ENCODE measurements around the gene WNT11. TPM values are rescaled to one million over a fixed set of nuclear protein-coding genes. Genes with fewer than 3 reads are reported as not detected.

The WNT11 gene
- total RNA-seq, 4 donors from 2014 or later: 6.6 to 7.5 (median 6.9) TPM

DNA sequence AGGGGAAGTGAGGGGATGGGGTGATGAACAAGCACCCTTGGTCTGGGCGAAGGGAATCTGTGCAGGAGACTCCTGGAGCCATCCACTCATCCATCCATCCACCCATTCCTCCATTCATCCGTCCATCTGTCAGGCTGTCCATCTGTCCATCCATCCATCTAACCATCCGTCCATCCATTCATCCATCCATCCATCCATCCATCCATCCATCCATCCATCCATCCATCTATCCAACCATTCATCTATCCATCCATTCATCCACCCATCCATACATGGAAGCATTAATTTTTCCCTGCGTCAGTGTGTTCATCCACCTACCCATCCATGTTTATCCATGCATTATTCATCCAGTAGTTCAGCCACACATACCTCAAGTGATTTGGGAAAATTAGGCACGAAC is 32.0 kb downstream of the WNT11 start:
- Histone ChIP-seq H3K4me3 (no peak overlapping the region), H3K27me3 (no peaks in the 10 kb centered on the region), H3K9me3 (no peaks in the 10 kb centered on the region), H3K36me3 (no peaks in the 10 kb centered on the region), H3K27ac (no peak overlapping the region), H3K4me1 (no peaks in the 10 kb centered on the region)
- DNase-seq: no peak
- TF ChIP-seq POLR2A (IDR thresholded peaks at IDR 0.05): no peak
- TF ChIP-seq, protein P1, sequence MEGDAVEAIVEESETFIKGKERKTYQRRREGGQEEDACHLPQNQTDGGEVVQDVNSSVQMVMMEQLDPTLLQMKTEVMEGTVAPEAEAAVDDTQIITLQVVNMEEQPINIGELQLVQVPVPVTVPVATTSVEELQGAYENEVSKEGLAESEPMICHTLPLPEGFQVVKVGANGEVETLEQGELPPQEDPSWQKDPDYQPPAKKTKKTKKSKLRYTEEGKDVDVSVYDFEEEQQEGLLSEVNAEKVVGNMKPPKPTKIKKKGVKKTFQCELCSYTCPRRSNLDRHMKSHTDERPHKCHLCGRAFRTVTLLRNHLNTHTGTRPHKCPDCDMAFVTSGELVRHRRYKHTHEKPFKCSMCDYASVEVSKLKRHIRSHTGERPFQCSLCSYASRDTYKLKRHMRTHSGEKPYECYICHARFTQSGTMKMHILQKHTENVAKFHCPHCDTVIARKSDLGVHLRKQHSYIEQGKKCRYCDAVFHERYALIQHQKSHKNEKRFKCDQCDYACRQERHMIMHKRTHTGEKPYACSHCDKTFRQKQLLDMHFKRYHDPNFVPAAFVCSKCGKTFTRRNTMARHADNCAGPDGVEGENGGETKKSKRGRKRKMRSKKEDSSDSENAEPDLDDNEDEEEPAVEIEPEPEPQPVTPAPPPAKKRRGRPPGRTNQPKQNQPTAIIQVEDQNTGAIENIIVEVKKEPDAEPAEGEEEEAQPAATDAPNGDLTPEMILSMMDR (IDR thresholded peaks at IDR 0.05): no peak

DNA sequence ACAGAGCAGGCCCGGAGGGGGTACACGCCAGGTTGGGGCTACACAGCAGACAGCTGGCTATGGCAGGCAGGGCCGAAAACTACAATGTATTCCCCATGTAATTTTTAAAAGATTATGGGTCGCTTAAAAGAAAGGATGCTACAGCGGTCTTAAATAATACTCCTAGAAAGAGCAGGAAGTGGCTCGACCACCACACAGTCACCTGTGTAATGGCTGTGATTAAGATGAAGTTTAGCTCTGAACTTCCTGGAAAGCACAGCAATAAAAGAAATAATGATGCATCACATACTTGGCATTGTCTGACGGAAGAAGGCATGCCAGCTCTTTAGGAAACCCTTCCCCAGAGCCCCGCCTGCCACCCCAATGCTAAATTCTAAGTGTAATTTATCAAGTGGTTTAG is 32.6 kb downstream of the WNT11 start:
- Histone ChIP-seq H3K4me1 (no peaks in the 10 kb centered on the region), H3K36me3 (no peaks in the 10 kb centered on the region), H3K4me3 (no peak overlapping the region), H3K27me3 (no peaks in the 10 kb centered on the region), H3K27ac (no peak overlapping the region), H3K9me3 (no peaks in the 10 kb centered on the region)
- no peak for DNase-seq
- TF ChIP-seq, protein P1 (IDR thresholded peaks at IDR 0.05): no peak
- TF ChIP-seq POLR2A (IDR thresholded peaks at IDR 0.05): no peak

DNA sequence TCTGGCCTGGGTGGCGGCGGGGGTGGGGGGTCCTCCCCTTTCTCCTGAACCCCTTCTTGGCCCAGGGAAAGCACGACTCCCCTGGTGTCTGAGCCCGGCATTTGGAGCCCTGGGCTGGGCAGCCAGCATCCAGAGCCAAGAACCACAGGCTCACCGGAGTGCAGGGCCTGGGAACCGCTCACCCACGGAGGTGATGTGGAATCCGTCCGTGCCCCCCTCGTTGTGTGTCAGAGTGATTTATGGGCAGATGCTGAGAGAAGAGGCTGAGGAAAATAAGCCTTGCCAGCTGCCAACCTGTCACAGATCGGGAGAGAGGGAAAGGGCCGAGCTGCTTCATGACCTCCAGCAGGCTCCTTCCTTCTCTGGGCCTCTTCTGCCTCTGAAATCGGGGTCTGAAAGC is 33.7 kb downstream of the WNT11 start:
- DNase-seq: no peak
- Histone ChIP-seq H3K9me3 (no peaks in the 10 kb centered on the region), H3K27ac (no peak overlapping the region), H3K4me3 (no peak overlapping the region), H3K4me1 (no peaks in the 10 kb centered on the region), H3K27me3 (no peaks in the 10 kb centered on the region), H3K36me3 (no peaks in the 10 kb centered on the region)
- TF ChIP-seq, protein P1 (IDR thresholded peaks at IDR 0.05): no peak
- TF ChIP-seq POLR2A (IDR thresholded peaks at IDR 0.05): no peak

DNA sequence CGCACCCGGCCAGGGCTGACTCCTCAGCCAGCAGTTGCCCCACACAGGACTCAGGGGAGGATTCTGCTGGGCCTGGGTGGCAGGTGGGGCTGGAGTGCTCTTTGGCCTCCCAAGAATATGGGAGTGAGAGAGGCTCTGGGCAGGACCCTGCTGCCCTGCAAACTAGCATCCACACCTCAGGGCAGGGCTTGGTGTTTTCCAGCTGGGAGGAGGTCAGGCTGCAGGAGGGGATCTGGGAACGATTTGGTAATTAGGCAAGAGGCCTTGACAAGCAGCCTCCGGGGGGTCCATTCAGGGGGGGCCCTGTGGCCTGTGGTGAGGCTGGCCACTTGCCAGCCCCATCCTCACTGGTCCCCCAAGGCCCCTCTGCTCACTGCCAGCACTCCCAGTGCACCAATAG is 35.8 kb downstream of the WNT11 start:
- Histone ChIP-seq H3K4me1 (no peaks in the 10 kb centered on the region), H3K4me3 (no peak overlapping the region), H3K27ac (no peak overlapping the region), H3K36me3 (no peaks in the 10 kb centered on the region), H3K9me3 (no peaks in the 10 kb centered on the region), H3K27me3 (no peaks in the 10 kb centered on the region)
- no peak for TF ChIP-seq POLR2A (IDR thresholded peaks at IDR 0.05)
- TF ChIP-seq, protein P1 (IDR thresholded peaks at IDR 0.05): no peak
- DNase-seq: no peak

DNA sequence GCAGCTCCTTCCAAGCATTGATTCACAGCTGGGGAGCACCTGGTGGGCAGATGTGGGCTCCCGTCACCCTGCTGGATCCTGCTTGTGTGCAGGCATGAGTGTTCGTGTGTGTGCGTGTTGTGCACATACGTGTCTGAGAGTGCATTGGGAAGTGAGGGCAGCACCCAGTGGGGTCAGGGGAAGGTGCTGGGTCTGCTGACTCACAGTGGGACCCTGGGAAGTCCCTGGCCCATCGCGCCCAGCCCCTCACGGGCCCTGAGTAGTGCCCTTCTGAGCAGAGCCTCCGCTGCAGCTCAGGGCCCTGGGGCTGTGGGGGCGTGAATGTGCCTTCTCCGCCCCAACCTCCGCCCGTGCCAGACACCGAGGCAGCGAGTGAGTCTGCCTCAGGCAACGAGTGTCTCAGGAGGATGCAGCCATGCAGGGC is 36.8 kb downstream of the WNT11 start:
- Histone ChIP-seq H3K9me3 (no peaks in the 10 kb centered on the region), H3K4me3 (no peak overlapping the region), H3K27ac (no peak overlapping the region), H3K36me3 (no peaks in the 10 kb centered on the region), H3K4me1 (no peaks in the 10 kb centered on the region), H3K27me3 (no peaks in the 10 kb centered on the region)
- no peak for DNase-seq
- TF ChIP-seq POLR2A (IDR thresholded peaks at IDR 0.05): no peak
- TF ChIP-seq, protein P1 (IDR thresholded peaks at IDR 0.05): no peak

DNA sequence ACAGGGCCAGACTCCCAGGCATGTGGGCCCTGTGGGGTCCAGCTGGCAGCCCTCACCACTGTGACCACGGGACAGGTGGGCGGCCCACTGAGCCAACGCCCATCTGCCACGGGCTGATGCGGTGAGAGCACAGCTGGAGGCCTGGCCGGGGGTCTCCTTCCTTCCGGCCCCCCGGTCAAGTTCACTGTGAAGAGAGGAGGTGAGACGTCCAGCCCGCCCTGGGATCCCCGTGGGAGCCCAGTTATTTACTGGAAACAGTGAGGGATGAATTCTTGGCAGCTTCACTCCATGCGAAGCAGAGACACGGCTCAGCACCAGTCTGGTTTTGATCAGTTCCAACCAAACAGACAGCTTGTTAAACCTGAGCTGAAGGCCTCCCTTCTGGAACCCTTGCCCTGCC is 38.7 kb downstream of the WNT11 start:
- Histone ChIP-seq H3K36me3 (no peaks in the 10 kb centered on the region), H3K27me3 (no peaks in the 10 kb centered on the region), H3K27ac (no peak overlapping the region), H3K9me3 (no peaks in the 10 kb centered on the region), H3K4me3 (no peak overlapping the region), H3K4me1 (no peaks in the 10 kb centered on the region)
- DNase-seq: no peak
- no peak for TF ChIP-seq POLR2A (IDR thresholded peaks at IDR 0.05)
- TF ChIP-seq, protein P1 (IDR thresholded peaks at IDR 0.05): no peak
